ENCODE measurements around the gene POLA1. TPM values are rescaled to one million over a fixed set of nuclear protein-coding genes. Genes with fewer than 3 reads are reported as not detected.

POLA1 gene
- total and polyA plus RNA-seq, 2 donors from 2014 or later, result 2.2 to 9.7 TPM

- no peak overlapping the region for H3K4me3 ChIP-seq (ENCODE audit: low read length in 3 of 3)
- H3K27me3 ChIP-seq (ENCODE audit: control insufficient read depth, insufficient read depth, low read length), result no peaks in the 10 kb centered on the region
- DNase-seq (no peak), FAIRE-seq (no peak)
- H3K4me1 ChIP-seq (ENCODE audit: control insufficient read depth in 2 of 3, insufficient read depth in 2 of 3, low read depth in 1 of 3, low read length in 3 of 3), result no peaks in the 10 kb centered on the region
- intact Hi-C loops (cut with DNase I), result no loop called here
- no peaks in the 10 kb centered on the region for H3K9me3 ChIP-seq (ENCODE audit: control insufficient read depth in 2 of 3, insufficient read depth in 1 of 3, low read length in 3 of 3)
- H3K36me3 ChIP-seq (ENCODE audit: control insufficient read depth in 2 of 3, insufficient read depth in 3 of 3, low read length in 3 of 3), result no peaks in the 10 kb centered on the region
- no peak for TF ChIP-seq CTCF (IDR thresholded peaks at IDR 0.05; ENCODE audit: borderline replicate concordance, extremely low read depth, insufficient read depth)
- no peak overlapping the region for H3K27ac ChIP-seq (ENCODE audit: low read depth in 2 of 2, low read length in 2 of 2)
- no peak overlapping the region for H3K9ac ChIP-seq (ENCODE audit: low read length in 3 of 3)
Measured at GRCh38 chrX:24902806-24903205, 209.1 kb downstream of the POLA1 start.

GRCh38 chrX:24918715-24919114 is 225.0 kb downstream of the POLA1 start:
- Histone ChIP-seq H3K4me1 (ENCODE audit: control insufficient read depth in 2 of 3, insufficient read depth in 2 of 3, low read depth in 1 of 3, low read length in 3 of 3) (no peaks in the 10 kb centered on the region), H3K27ac (ENCODE audit: low read depth in 2 of 2, low read length in 2 of 2) (no peak overlapping the region), H3K9me3 (ENCODE audit: control insufficient read depth in 2 of 3, insufficient read depth in 1 of 3, low read length in 3 of 3) (no peaks in the 10 kb centered on the region), H3K9ac (ENCODE audit: low read length in 3 of 3) (no peak overlapping the region), H3K36me3 (ENCODE audit: control insufficient read depth in 2 of 3, insufficient read depth in 3 of 3, low read length in 3 of 3) (no peaks in the 10 kb centered on the region), H3K27me3 (ENCODE audit: control insufficient read depth, insufficient read depth, low read length) (no peaks in the 10 kb centered on the region), H3K4me3 (ENCODE audit: low read length in 3 of 3) (no peak overlapping the region)
- FAIRE-seq, result no peak
- no peak for DNase-seq
- intact Hi-C loops (cut with DNase I), result no loop called here
- TF ChIP-seq CTCF (IDR thresholded peaks at IDR 0.05; ENCODE audit: borderline replicate concordance, extremely low read depth, insufficient read depth), result no peak

- Histone ChIP-seq H3K27ac (ENCODE audit: low read depth in 2 of 2, low read length in 2 of 2) (no peak overlapping the region), H3K4me3 (ENCODE audit: low read length in 3 of 3) (no peak overlapping the region), H3K4me1 (ENCODE audit: control insufficient read depth in 2 of 3, insufficient read depth in 2 of 3, low read depth in 1 of 3, low read length in 3 of 3) (no peaks in the 10 kb centered on the region), H3K9ac (ENCODE audit: low read length in 3 of 3) (no peak overlapping the region), H3K36me3 (ENCODE audit: control insufficient read depth in 2 of 3, insufficient read depth in 3 of 3, low read length in 3 of 3) (no peaks in the 10 kb centered on the region), H3K9me3 (ENCODE audit: control insufficient read depth in 2 of 3, insufficient read depth in 1 of 3, low read length in 3 of 3) (no peaks in the 10 kb centered on the region), H3K27me3 (ENCODE audit: control insufficient read depth, insufficient read depth, low read length) (no peaks in the 10 kb centered on the region)
- no peak for FAIRE-seq
- no peak for TF ChIP-seq CTCF (IDR thresholded peaks at IDR 0.05; ENCODE audit: borderline replicate concordance, extremely low read depth, insufficient read depth)
- DNase-seq, result no peak
- intact Hi-C loops (cut with DNase I), result no loop called here
Measured at GRCh38 chrX:24920769-24921168, 227.1 kb downstream of the POLA1 start.

GRCh38 chrX:24925430-24925829 is 231.7 kb downstream of the POLA1 start:
- intact Hi-C loops (cut with DNase I), result no loop called here

More at GRCh38 chrX:24925430-24925829, 231.7 kb downstream of the POLA1 start:
- no peaks in the 10 kb centered on the region for H3K27me3 ChIP-seq (ENCODE audit: control insufficient read depth, insufficient read depth, low read length)
- H3K4me1 ChIP-seq (ENCODE audit: control insufficient read depth in 2 of 3, insufficient read depth in 2 of 3, low read depth in 1 of 3, low read length in 3 of 3), result no peaks in the 10 kb centered on the region
- no peaks in the 10 kb centered on the region for H3K9me3 ChIP-seq (ENCODE audit: control insufficient read depth in 2 of 3, insufficient read depth in 1 of 3, low read length in 3 of 3)
- H3K27ac ChIP-seq (ENCODE audit: low read depth in 2 of 2, low read length in 2 of 2), result no peak overlapping the region
- no peak overlapping the region for H3K9ac ChIP-seq (ENCODE audit: low read length in 3 of 3)
- H3K36me3 ChIP-seq (ENCODE audit: control insufficient read depth in 2 of 3, insufficient read depth in 3 of 3, low read length in 3 of 3), result no peaks in the 10 kb centered on the region
- no peak overlapping the region for H3K4me3 ChIP-seq (ENCODE audit: low read length in 3 of 3)
- DNase-seq (no peak), FAIRE-seq (no peak)
- no peak for TF ChIP-seq CTCF (IDR thresholded peaks at IDR 0.05; ENCODE audit: borderline replicate concordance, extremely low read depth, insufficient read depth)

Data from kidney (tissue), 14 donors.